Forelimb muscle (tissue), 1 donor: Measurements from ENCODE around the gene ZBTB45. TPM values are rescaled to one million over a fixed set of nuclear protein-coding genes. Genes with fewer than 3 reads are reported as not detected.
"Not testable (repeated sequence)": the region's sequence is repeated elsewhere in the genome, so short reads cannot be mapped to it uniquely, and the experiment has no call there.

ENCODE experiments used
- DNase-seq: peaks from one replicate; pipeline ENCODE4 v3.0.0-alpha.2; 2013; ENCODE audit warnings: low read depth
- polyA plus RNA-seq: library from polyadenylated mRNA; unstranded; fragments of 120-200 nt; gene quantifications from one replicate; pipeline ENCODE4 v1.2.1, GENCODE V29; 2013; ENCODE audit not compliant: insufficient read length

The ZBTB45 gene
- polyA plus RNA-seq, 1 donor = 8.5 TPM

DNA sequence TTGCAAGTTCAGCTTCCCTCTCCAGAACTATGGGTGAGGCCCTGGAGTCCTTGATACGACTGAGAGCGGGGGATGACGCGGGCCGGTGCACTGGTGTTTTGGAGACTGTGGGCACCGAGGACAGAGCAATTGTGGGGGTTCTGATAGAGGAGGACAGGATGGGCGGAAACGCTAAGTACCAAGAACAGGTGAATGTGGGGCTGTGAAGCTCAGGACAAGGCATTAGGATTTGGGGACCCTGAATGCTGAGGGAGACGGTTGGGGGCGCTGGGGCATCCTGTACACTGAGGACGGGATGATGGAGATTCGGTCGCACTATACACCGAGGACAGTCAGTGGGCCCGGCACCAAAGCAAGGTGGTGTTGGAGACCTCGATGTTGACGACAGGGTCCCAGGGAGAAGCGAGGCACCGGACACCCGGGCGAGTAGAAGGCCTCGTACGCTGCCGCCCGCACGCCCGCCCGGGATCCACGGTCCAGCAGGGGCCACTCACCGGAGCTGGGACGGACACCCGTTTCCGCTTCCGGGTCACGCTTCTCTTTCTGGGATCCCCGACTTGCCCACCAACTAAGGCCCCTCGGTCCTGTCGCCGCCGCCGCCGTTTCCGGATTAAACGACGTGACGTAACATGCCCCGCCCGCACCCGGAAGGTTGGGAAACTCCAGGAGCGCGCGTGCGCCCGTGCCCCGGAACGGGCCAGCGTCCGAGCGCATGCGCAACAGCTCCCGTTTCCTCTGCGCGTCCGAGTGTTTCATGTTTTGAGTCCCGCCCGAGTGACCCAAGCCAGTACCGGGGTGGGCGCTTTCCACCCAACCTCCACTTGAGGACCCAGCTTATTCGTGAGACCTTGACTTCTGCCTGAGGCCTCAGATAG lies 35.1 kb upstream of the ZBTB45 start, which contains the start of gene CHMP2A:
Gene CHMP2A, minus strand, starts transcription at position 612 of the 875 bp plus-strand sequence. CDS start 893 bp downstream, outside the sequence.
- DNase-seq = peak; percentile 82

DNA sequence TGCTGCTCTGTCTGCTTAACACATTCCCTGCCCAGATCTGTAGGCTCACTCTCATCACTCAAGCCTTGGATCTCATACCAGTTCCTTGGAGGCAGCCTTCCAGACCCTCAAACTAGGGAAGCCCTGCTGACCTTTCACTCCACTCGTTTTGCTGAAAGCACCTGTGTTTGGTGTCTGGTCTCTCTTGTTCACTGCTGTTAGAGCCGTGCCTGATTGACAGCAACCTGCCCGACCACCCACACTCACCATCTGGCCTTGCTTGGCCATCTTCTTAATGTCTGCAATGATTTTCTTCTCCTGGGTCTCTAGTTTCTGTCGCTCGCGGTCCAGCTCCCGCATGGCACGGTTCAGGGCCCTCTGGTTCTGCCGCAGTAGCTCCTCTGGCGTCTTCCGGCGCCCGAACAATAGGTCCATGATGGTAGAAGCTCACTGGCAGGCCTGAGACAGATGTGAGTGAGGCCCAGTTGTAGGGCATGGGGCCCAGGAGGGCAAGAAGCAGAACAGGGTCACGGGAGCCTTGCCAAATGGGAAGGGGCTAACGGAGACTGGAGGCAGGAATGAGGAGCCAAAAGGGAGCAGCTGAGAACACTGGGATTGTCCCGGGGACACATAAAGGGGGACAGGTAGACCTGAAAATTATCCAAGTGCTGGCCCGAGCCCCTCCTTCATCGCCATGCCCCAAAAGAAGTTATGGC lies 34.3 kb upstream of the ZBTB45 start:
- no peak for DNase-seq

DNA sequence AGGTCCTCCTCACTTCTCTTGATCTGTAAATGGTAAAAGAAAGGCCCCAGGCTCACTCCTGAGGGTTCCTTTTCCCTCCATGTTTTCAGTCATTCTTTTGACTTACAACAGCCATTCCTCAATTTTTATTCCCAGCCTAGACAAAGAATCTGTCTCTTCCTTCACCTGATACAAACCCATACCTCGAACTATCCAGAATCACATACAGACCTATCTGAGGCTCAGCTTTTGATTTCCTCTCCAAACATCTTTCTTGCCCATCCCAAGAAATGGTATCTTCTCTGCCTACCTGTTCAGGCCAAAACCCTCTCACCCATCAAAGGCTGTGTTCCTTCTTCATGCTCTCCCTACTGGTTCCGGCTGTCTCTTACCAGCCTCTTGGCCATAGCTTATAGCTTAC lies 33.0 kb upstream of the ZBTB45 start:
- DNase-seq = no peak

DNA sequence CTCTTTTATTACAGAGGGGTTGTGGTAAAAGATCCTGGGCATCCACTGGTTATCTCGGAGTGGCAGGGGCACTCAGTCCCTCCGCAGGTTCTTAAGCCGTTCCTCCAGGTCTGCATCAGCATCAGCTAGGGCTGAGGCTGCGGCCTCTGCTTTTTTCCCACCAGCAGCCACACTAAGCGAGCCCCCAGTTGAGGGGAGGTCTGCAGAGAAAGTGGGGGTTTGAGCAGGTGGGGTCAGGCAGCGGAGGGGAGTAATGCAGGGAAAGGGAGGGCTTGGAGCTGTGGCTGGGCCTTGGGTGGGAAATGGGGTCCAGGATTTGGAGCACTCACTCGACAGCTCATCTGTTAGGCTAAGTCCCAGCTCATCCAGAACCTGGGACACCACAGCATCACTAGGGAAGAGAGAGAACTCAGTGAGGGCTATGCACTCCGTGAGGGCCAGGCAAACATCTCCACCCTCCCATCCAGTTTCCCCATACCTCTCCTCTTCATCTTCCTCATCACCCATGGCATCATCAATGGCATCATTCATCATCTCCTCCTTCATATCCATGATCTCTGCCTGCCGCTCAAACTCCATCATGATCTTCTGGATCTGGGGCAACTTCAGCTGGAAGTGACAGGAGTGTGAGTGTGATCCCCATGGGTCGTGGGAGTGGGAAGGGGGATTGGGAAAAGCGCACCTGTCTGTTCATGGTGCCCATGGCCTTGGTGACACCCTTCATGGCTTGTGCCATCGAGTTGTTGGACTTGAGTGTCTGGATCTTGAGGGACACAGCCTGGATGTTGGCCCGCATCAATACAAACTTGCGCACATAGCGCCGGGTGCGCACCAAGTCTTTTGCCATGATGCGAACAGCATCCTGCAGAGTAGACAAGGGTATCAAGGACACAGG lies 32.2 kb upstream of the ZBTB45 start:
- DNase-seq = no peak

DNA sequence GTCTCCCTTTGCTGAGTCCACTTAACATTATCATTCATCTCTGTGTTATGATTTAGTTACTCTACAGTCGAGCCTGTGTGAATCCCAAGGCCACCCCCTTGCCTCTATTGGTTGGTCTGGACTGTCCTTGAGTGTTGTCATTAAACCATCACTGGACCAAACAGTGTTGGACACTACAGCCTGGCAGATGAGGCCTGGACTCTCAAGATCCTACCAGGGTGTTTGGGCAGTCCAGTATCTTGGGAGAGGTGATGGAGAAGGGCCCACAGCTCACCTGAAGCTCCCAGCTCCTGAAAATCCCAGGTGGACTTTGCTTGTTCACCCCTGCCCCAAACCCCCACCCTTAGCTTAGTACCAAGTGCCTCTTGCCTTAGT lies 31.5 kb upstream of the ZBTB45 start:
- DNase-seq = no peak

DNA sequence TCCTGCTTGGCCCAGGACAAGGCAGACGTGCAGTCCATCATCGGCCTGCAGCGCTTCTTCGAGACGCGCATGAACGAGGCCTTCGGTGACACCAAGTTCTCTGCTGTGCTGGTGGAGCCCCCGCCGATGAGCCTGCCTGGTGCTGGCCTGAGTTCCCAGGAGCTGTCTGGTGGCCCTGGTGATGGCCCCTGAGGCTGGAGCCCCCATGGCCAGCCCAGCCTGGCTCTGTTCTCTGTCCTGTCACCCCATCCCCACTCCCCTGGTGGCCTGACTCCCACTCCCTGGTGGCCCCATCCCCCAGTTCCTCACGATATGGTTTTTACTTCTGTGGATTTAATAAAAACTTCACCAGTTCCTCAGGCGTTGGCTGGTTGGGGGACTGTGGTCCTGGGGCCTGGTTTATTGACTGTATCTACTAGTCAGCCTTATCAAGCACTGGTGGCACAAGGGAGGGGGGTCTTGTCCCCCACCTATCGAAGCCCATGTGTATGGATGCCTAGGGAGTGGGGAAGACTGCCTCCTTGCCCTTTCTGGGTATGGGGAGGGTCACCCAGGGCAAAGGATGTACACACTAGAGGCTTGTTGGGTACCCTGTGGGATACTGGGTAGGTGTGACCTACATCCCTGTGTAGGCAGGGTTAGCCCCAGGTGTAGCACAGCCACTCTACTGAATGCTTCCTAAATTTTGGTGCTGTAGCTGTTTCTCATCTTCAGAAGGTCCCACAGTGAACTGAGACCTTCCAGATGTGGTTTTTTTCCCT lies 30.9 kb upstream of the ZBTB45 start:
- no peak for DNase-seq

DNA sequence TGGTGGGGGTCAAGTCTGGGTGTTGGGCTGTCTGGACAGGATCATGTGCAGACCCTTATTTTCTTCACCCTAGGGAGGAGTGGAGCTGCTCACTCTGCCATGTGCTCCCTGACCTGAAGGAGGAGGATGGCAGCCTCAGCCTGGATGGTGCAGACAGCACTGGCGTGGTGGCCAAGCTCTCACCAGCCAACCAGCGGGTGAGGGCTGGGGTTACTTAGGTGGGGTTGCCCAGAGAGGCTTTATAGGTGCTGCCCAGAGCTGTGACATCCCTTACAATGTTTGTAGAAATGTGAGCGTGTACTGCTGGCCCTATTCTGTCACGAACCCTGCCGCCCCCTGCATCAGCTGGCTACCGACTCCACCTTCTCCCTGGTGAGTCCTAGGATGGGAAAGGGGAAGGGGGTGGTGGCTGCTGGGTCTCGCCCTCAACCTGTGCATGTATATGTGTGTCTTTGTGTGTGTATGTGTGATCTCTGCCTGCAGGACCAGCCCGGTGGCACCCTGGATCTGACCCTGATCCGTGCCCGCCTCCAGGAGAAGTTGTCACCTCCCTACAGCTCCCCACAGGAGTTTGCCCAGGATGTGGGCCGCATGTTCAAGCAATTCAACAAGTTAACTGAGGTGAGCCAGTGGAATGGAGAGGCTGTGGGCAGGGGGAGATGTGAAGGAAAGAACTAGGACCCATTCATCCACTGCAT lies 30.2 kb upstream of the ZBTB45 start:
- DNase-seq = no peak

DNA sequence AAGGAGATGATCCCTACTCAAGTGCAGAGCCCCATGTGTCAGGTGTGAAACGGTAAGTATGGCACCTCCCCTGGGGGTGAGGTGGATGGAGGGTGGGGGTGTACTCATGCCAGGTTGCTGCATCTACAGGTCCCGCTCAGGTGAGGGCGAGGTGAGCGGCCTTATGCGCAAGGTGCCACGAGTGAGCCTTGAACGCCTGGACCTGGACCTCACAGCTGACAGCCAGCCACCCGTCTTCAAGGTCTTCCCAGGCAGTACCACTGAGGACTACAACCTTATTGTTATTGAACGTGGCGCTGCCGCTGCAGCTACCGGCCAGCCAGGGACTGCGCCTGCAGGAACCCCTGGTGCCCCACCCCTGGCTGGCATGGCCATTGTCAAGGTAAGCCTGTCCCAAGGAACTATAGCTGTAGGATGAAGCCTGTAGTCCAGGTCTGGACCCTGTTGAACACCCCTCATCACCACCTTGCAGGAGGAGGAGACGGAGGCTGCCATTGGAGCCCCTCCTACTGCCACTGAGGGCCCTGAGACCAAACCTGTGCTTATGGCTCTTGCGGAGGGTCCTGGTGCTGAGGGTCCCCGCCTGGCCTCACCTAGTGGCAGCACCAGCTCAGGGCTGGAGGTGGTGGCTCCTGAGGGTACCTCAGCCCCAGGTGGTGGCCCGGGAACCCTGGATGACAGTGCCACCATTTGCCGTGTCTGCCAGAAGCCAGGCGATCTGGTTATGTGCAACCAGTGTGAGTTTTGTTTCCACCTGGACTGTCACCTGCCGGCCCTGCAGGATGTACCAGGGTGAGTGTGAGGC lies 29.5 kb upstream of the ZBTB45 start:
- DNase-seq = no peak

DNA sequence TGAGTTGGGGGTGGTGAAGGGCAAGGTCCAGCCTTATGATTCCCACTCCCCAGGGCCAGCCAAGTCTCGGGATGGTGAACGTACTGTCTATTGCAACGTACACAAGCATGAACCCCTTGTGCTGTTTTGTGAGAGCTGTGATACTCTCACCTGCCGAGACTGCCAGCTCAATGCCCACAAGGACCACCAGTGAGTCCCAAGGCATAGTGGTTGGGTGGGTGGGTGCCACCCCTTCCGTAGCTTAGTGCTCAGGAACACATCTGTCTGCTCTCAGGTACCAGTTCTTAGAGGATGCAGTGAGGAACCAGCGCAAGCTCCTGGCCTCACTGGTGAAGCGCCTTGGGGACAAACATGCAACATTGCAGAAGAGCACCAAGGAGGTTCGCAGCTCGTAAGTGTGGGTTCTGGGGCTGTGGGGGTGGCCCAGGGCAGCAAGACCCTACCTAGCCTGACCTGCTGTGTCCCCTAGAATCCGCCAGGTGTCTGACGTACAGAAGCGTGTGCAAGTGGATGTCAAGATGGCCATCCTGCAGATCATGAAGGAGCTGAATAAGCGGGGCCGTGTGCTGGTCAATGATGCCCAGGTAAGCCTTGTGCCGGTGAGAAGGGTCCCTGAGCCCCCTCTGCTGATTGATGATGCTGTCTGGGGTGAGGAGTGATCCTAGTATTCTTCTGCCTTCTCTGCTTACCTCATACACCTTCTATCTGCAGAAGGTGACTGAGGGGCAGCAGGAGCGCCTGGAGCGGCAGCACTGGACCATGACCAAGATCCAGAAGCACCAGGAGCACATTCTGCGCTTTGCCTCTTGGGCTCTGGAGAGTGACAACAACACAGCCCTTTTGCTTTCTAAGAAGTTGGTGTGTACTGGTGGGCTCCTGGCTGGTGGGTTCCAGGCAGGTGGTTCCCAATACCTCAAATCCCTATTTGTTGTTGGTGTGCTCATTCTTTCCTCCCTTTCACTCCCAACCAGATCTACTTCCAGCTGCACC lies 28.0 kb upstream of the ZBTB45 start:
- DNase-seq = no peak

DNA sequence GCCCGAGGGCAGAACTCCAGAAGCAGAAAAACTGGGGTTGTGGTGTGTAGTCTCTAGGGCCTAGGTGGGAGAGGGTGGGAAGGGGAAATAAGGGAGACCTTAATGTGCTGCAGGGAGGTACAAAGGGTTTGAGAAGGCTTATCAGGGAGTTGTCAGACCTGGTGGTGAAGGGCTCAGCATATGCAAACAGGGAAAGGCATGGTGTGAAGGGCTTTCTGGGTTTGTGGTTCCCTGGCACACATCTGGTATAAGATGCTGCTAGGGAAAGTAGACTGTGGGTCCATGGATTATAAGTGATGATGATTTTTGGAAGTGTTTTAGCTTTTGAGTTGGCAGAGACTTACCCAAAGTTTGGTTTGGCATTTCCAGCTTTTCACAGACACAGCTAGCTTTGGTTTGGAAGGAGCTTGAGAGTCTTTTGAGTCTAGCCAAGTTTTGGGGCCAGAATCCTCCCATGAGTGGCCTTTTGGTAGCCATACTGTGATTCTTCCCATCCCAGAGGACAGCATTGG lies 26.5 kb upstream of the ZBTB45 start:
- no peak for DNase-seq

DNA sequence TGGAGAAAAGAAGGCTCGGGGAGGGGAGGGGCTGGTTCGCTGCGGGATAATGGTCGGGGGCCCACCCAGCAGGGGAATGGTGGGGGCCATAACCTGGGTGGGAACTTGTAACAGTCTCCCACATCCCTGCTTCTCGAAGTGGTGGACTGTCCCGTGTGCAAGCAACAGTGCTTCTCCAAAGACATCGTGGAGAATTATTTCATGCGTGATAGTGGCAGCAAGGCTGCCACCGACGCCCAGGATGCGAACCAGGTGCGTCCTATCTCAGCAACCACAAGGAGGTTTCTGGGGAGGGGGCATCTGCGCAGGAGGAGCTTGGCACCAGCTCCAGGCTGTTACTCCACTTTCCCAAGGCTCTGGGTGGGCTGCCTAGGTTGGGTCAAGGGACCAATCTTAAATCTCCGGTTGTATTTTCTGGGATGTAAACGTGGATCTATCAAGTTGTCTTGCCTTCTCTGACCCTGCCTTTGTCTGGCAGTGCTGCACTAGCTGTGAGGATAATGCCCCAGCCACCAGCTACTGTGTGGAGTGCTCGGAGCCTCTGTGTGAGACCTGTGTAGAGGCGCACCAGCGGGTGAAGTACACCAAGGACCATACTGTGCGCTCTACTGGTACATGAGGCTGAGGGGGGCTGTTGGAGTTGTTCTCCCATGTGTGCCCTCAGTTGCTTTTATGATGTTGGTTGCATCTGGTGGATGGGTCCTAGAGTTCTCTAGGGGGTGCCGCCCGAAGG lies 25.8 kb upstream of the ZBTB45 start:
- DNase-seq = no peak

DNA sequence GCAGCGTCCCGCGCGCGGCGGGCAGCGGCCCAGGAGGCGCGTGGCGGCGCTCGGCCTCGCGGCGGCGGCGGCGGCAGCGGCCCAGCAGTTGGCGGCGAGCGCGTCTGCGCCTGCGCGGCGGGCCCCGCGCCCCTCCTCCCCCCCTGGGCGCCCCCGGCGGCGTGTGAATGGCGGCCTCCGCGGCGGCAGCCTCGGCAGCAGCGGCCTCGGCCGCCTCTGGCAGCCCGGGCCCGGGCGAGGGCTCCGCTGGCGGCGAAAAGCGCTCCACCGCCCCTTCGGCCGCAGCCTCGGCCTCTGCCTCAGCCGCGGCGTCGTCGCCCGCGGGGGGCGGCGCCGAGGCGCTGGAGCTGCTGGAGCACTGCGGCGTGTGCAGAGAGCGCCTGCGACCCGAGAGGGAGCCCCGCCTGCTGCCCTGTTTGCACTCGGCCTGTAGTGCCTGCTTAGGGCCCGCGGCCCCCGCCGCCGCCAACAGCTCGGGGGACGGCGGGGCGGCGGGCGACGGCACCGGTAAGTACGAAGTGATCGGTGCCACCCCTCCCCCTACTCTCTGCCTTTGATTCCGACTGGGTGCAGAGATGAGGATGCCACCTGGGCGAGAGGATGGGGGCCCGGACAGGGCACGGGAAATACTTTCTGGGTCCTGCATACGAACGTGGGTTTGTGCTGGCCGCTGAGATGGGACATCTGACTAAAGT lies 25.1 kb upstream of the ZBTB45 start:
- DNase-seq = no peak

DNA sequence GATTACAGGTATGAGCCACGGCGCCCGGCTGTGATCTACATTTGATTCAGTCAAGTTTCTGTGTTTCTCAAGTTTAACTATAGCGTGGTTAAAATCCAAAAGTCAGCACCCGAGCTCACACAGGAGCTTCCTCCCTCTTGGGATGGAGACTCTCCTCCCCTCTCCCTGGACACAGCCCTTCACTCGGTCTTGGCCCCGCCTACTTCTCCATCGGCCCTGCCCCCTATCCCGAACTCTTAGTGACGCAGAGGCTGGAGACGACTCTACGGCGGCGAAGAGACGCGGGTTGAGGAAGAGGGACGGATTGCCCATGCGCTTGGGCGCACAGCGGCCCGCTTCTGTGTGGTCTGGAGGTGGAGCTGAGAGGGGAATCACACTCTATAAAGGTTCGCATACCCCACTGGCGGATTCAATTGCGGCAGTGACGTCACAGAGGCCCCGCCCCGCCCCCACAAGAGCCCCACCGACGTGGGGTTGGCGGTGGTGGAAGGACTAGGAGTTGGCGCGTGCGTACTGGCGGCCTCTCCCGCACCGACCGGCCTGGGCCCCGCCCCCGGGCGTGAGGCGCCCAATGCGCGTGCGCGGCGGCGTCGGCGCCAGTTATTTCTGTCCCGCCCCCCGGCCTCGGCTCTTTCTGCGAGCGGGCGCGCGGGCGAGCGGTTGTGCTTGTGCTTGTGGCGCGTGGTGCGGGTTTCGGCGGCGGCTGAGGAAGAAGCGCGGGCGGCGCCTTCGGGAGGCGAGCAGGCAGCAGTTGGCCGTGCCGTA lies 24.4 kb upstream of the ZBTB45 start, which contains the start of gene TRIM28:
Gene TRIM28, plus strand, starts transcription at position 239 of the 765 bp plus-strand sequence. CDS start 694 bp downstream, outside the sequence.
- peak; percentile 97 for DNase-seq

DNA sequence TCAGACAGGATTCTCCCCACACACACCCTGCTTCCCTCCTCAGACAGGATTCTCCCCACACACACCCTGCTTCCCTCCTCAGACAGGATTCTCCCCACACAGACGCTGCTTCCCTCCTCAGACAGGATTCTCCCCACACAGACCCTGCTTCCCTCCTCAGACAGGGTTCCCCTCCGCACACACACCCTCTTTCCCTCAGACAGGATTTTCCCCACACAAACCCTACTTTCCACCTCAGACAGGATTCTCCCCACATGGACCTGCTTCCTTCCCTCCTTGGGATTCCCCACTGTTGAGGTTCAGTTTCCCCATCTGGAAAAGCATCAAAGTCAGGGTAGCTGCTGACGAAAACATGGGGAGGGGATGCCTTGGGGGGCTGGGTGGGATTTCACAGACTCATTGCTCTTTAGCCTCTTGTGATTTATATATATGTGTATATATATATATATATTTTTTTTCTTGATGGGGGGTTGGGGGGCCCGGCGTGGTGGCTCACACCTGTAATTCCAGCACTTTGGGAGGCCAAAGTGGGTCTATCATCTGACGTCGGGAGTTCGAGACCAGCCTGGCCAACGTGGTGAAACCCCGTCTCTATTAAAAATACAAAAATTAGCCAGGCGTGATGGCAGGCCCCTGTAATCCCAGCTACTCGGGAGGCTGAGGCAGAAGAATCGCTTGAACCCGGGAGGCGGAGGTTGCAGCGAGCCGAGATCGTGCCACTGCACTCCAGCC lies 23.2 kb upstream of the ZBTB45 start:
- DNase-seq = not testable (repeated sequence)

DNA sequence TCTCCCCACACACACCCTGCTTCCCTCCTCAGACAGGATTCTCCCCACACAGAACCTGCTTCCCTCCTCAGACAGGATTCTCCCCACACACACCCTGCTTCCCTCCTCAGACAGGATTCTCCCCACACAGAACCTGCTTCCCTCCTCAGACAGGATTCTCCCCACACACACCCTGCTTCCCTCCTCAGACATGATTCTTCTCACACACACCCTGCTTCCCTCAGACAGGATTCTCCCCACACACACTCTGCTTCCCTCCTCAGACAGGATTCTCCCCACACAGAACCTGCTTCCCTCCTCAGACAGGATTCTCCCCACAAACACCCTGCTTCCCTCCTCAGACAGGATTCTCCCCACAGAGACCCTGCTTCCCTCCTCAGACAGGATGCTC lies 19.6 kb upstream of the ZBTB45 start:
- not testable (repeated sequence) for DNase-seq
